Measurements from ENCODE around the gene UCN2. TPM values are rescaled to one million over a fixed set of nuclear protein-coding genes. Genes with fewer than 3 reads are reported as not detected.

UCN2 gene
- total and polyA plus RNA-seq, 2 of the 8 experiments (the other 6 are each of a cell fraction or from before 2014, with no cell fraction given) = 0.14 TPM; not detected in 1

- TF ChIP-seq CHD7 (IDR thresholded peaks at IDR 0.05; ENCODE audit: insufficient replicate concordance, low read length) (no peak), CHD2 (IDR thresholded peaks at IDR 0.05; ENCODE audit: low read length) (no peak), NRF1 (IDR thresholded peaks at IDR 0.05; ENCODE audit: low read depth, low read length) (no peak), PHF8 (conservative IDR thresholded peaks at IDR 0.05; ENCODE audit: low read depth, low read length) (no peak), NANOG (IDR thresholded peaks at IDR 0.05; ENCODE audit: insufficient read depth, low read depth, low read length, poor library complexity, severe bottlenecking) (no peak), SIN3A (conservative IDR thresholded peaks at IDR 0.05 in 1 of 2, IDR thresholded peaks at IDR 0.05 in 1 of 2; ENCODE audit: low read depth in 1 of 2, low read length in 2 of 2) (no peak), SIX5 (IDR thresholded peaks at IDR 0.05; ENCODE audit: low read depth, low read length) (no peak), E2F6 (IDR thresholded peaks at IDR 0.05) (no peak), CTBP2 (IDR thresholded peaks at IDR 0.05; ENCODE audit: borderline replicate concordance, insufficient read depth, insufficient read length, low read length) (no peak), SP4 (IDR thresholded peaks at IDR 0.05; ENCODE audit: low read length) (no peak), BCL11A (IDR thresholded peaks at IDR 0.05; ENCODE audit: low read depth in 2 of 2, low read length in 2 of 2) (no peak)
Measured at GRCh38 chr3:48538451-48538850, 25.1 kb downstream of the UCN2 start (continued).

Measured in H1 (cell line).